ENCODE data around the gene CNTROB.

GRCh38 chr17:7950578-7950977 lies 18.6 kb downstream of the CNTROB start:
- TF ChIP-seq CTCF (tag by site-specific recombination; IDR thresholded peaks at IDR 0.05) (no peak), PATZ1 (tag by site-specific recombination; IDR thresholded peaks at IDR 0.05) (no peak), REPIN1 (tag by site-specific recombination; IDR thresholded peaks at IDR 0.05; ENCODE audit: low read depth) (no peak), ZNF707 (tag by site-specific recombination; IDR thresholded peaks at IDR 0.05) (no peak), ZNF629 (tag by site-specific recombination; IDR thresholded peaks at IDR 0.05) (no peak)

Measured in HEK293 (cell line).